NCI-H2196 (cell line): Measurements from ENCODE around the gene UAP1L1.
A peak's percentile ranks its signal among the peaks of the same experiment; 100 is the strongest.
"Not testable (repeated sequence)": the region's sequence is repeated elsewhere in the genome, so short reads cannot be mapped to it uniquely, and the experiment has no call there.

Experiments
- DNase-seq: peaks from one replicate; lab custom pipeline; 2025; ENCODE audit not compliant: unreplicated experiment; lab: John Stamatoyannopoulos, UW

The UAP1L1 gene

GRCh38 chr9:137055385-137056364, 21.6 kb upstream of the UAP1L1 start:
- peak; percentile 92 for DNase-seq

GRCh38 chr9:137056739-137057415, 20.4 kb upstream of the UAP1L1 start:
- DNase-seq = peak; percentile 44

GRCh38 chr9:137057545-137057944, 19.8 kb upstream of the UAP1L1 start:
- peak; percentile 84 for DNase-seq

GRCh38 chr9:137058521-137059234, 18.6 kb upstream of the UAP1L1 start:
- no peak for DNase-seq

- no peak for DNase-seq
Measured at GRCh38 chr9:137062384-137062783, 14.9 kb upstream of the UAP1L1 start.

- not testable (repeated sequence) for DNase-seq
Measured at GRCh38 chr9:137062798-137063197, 14.5 kb upstream of the UAP1L1 start.

GRCh38 chr9:137063311-137064026, 13.8 kb upstream of the UAP1L1 start:
- DNase-seq = no peak

GRCh38 chr9:137064027-137064879, 13.1 kb upstream of the UAP1L1 start:
- peak; percentile 81 for DNase-seq

GRCh38 chr9:137064880-137065164, 12.5 kb upstream of the UAP1L1 start:
- DNase-seq = no peak

GRCh38 chr9:137065336-137065967, 11.9 kb upstream of the UAP1L1 start:
- no peak for DNase-seq

GRCh38 chr9:137066096-137066861, 11.0 kb upstream of the UAP1L1 start:
- DNase-seq = no peak

- DNase-seq = peak; percentile 86
Measured at GRCh38 chr9:137067860-137068538, 9.3 kb upstream of the UAP1L1 start.

GRCh38 chr9:137068539-137069507, 8.5 kb upstream of the UAP1L1 start:
- DNase-seq = no peak

- no peak for DNase-seq
Measured at GRCh38 chr9:137069508-137070091, 7.7 kb upstream of the UAP1L1 start.

GRCh38 chr9:137070201-137070905, 7.0 kb upstream of the UAP1L1 start, which contains the start of gene SAPCD2:
SAPCD2 (minus strand) TSS chr9:137070557; CDS start chr9:137070460, 97 bp downstream.
- DNase-seq = peak; percentile 91

- DNase-seq = no peak
Measured at GRCh38 chr9:137070906-137071275, 6.4 kb upstream of the UAP1L1 start.
